Activated naive CD4-positive, alpha-beta T cell (primary cell): ENCODE results near the gene SMIM15.
A peak's percentile ranks its signal among the peaks of the same experiment; 100 is the strongest.
"Not testable (repeated sequence)": the region's sequence is repeated elsewhere in the genome, so short reads cannot be mapped to it uniquely, and the experiment has no call there.

Experiments used
- DNase-seq, 4 experiments: peaks; one replicate each; lab custom pipeline; 2025; lab: John Stamatoyannopoulos, UW

The SMIM15 gene

GRCh38 chr5:61162010-61162831, at the start of gene SMIM15:
Gene SMIM15, minus strand, starts transcription at chr5:61162468. Its CDS starts 2,297 bp downstream, at chr5:61160171.
- peak; percentile 36 to 71 (median 56) for DNase-seq

- no peak for DNase-seq
These were observed 45.6 kb upstream of the SMIM15 start for GRCh38 chr5:61207884-61208283.

GRCh38 chr5:61205013-61205412, 42.7 kb upstream of the SMIM15 start:
- no peak for DNase-seq

- no peak for DNase-seq
These were observed 39.9 kb upstream of the SMIM15 start for GRCh38 chr5:61202213-61202612.

- no peak for DNase-seq
These were observed 38.4 kb upstream of the SMIM15 start for GRCh38 chr5:61200582-61201155.

GRCh38 chr5:61198606-61199005, 36.3 kb upstream of the SMIM15 start:
- no peak for DNase-seq

GRCh38 chr5:61187826-61188225, 25.6 kb upstream of the SMIM15 start:
- DNase-seq, result not testable (repeated sequence)

- not testable (repeated sequence) for DNase-seq
These were observed 25.1 kb upstream of the SMIM15 start for GRCh38 chr5:61187352-61187751.

- no peak for DNase-seq
These were observed 24.4 kb upstream of the SMIM15 start for GRCh38 chr5:61186634-61187033.

- DNase-seq, result no peak
These were observed 22.4 kb upstream of the SMIM15 start for GRCh38 chr5:61184708-61185107.

GRCh38 chr5:61183538-61183937, 21.3 kb upstream of the SMIM15 start:
- no peak for DNase-seq

- no peak for DNase-seq
These were observed 20.2 kb upstream of the SMIM15 start for GRCh38 chr5:61182449-61182848.

GRCh38 chr5:61180886-61181285, 18.6 kb upstream of the SMIM15 start:
- no peak for DNase-seq

GRCh38 chr5:61178702-61179101, 16.4 kb upstream of the SMIM15 start:
- DNase-seq, result no peak

GRCh38 chr5:61177716-61178115, 15.4 kb upstream of the SMIM15 start:
- DNase-seq, result no peak

GRCh38 chr5:61177070-61177469, 14.8 kb upstream of the SMIM15 start:
- DNase-seq, result no peak

GRCh38 chr5:61176631-61177030, 14.4 kb upstream of the SMIM15 start:
- DNase-seq, result no peak

GRCh38 chr5:61171479-61171878, 9.2 kb upstream of the SMIM15 start:
- no peak for DNase-seq

GRCh38 chr5:61168951-61169350, 6.7 kb upstream of the SMIM15 start:
- no peak for DNase-seq

- DNase-seq, result no peak
These were observed 5.1 kb upstream of the SMIM15 start for GRCh38 chr5:61167382-61167781.

GRCh38 chr5:61163905-61164304, 1.6 kb upstream of the SMIM15 start:
- DNase-seq, result no peak

- no peak for DNase-seq
These were observed 732 bp upstream of the SMIM15 start for GRCh38 chr5:61162832-61163567.

GRCh38 chr5:61160497-61160896, 1.8 kb downstream of the SMIM15 start:
- DNase-seq, result no peak
